Central memory CD8-positive, alpha-beta T cell (primary cell): Measurements from ENCODE around the gene MGAM2.

Experiments
- ATAC-seq: fragments of 150-1000 bp; cut with Tn5 transposase; replicated peaks from 2 replicates; pipeline ENCODE4 v1.10.0; 2022; ENCODE audit warnings: mild to moderate bottlenecking, moderate FRiP score, moderate number of reproducible peaks; ENCODE audit not compliant: poor library complexity, severe bottlenecking; ENCODE audit errors: extremely low read depth
- DNase-seq, 2 donors: peaks; one replicate each; pipeline ENCODE4 v3.0.0; 2021; ENCODE audit warnings: low spot score in 2 of 2
- H3K27ac Mint-ChIP-seq: one replicate; pipeline ENCODE4 v1.8.0; 2022; ENCODE audit warnings: low read depth, mild to moderate bottlenecking, moderate library complexity, mixed read lengths
- H3K27me3 Mint-ChIP-seq: one replicate; pipeline ENCODE4 v1.8.0; 2022; ENCODE audit warnings: mixed read lengths
- H3K36me3 Mint-ChIP-seq: one replicate; pipeline ENCODE4 v1.8.0; 2022; ENCODE audit warnings: mild to moderate bottlenecking, moderate library complexity, mixed read lengths; ENCODE audit not compliant: insufficient read depth
- H3K4me1 Mint-ChIP-seq: one replicate; pipeline ENCODE4 v1.8.0; 2022; ENCODE audit warnings: mixed read lengths
- H3K4me3 Mint-ChIP-seq: one replicate; pipeline ENCODE4 v1.8.0; 2022; ENCODE audit warnings: mild to moderate bottlenecking, moderate library complexity, mixed read lengths
- H3K9me3 Mint-ChIP-seq: one replicate; pipeline ENCODE4 v1.8.0; 2022; ENCODE audit warnings: mixed read lengths

The MGAM2 gene

DNA sequence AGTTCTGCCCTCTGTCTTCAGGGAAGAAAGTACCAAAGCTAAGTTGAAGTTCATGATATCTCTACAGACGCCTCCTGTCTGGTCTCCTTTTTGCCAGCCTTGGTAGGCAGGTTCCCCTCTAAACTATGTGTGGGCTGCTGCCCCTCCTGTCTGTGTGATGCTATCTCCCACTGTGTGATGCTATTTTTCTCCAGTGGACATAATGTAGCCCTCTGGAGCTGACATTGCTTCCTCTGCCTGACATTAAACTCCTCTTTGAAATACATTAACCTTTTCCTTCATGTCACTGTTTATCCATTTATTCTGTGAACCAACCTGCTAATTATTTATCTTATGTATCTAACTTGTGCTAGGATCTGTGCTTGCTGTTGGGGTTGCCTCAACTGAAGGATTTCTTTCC, 146.4 kb downstream of the MGAM2 start, which contains the start of gene PRSS58:
PRSS58 (minus strand) TSS at position 101 of the 400 bp plus-strand sequence. CDS start 351 bp downstream, outside the sequence.
- Mint-ChIP-seq H3K36me3 (no peaks in the 10 kb centered on the region), H3K27me3 (peaks cover 16% of the 10 kb centered on the region), H3K4me1 (no peaks in the 10 kb centered on the region), H3K27ac (no peak within 1 kb of the TSS), H3K4me3 (no peak within 1 kb of the TSS), H3K9me3 (no peaks in the 10 kb centered on the region)
- DNase-seq = no peak
- ATAC-seq = no peak

DNA sequence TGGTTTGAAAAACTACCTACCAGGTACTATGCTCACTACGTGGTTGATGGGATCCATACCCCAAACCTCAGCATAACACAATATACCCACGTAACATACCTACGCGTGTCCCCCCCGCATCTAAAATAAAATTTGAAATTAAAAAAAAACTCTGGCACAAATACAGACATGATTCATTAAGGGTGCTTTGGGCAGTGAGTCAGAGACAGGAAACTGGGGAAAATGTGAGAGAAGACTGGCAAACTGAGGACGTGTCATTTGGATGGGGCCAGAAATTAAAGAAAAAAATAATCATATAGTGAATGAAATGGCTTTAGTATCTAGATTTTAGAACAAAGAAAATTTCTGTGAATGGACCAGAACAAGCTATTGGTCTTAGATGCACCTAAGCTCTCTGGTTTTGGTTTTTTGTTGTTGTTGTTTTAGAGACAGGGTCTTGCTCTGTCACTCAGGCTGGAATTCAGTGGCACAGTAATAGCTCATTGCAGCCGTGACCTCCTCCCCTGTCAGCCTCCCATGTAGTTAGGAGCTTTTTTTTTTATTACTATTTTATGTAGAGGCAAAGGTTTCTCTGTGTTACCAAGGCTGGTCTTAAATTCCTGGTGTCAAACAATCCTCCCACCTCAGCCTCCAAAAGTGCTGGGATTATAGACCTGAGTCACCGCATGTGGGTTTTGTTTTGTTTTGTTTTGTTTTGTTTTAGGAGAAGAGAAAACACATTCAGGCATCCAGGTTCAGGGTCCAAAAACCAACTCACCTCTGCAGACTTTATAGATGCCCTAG, 152.3 kb downstream of the MGAM2 start:
- Mint-ChIP-seq H3K4me1 (no peaks in the 10 kb centered on the region), H3K27me3 (peaks cover 47% of the 10 kb centered on the region), H3K27ac (no peak overlapping the region), H3K9me3 (no peaks in the 10 kb centered on the region), H3K36me3 (no peaks in the 10 kb centered on the region), H3K4me3 (no peak overlapping the region)
- ATAC-seq = no peak
- no peak for DNase-seq
